D721Med (cell line): ENCODE data around the gene TNNI2.

ENCODE experiments used
- DNase-seq: peaks from one replicate; pipeline ENCODE4 v3.0.0; 2011; ENCODE audit warnings: low spot score; ENCODE audit not compliant: insufficient read length
- FAIRE-seq: peaks from 2 replicates; lab custom pipeline; 2011; peaks lifted over from hg19 to GRCh38; lab: Jason Lieb, UNC
- TF ChIP-seq, protein P1 (sequence below): IDR thresholded peaks from 2 replicates; pipeline ENCODE4 v1.5.1; 2012; ENCODE audit warnings: mild to moderate bottlenecking, control low read depth; ENCODE audit not compliant: insufficient read depth; ENCODE audit errors: missing control alignments

Gene TNNI2

GRCh38 chr11:1835671-1836010 is 3.1 kb upstream of the TNNI2 start:
- TF ChIP-seq, protein P1, sequence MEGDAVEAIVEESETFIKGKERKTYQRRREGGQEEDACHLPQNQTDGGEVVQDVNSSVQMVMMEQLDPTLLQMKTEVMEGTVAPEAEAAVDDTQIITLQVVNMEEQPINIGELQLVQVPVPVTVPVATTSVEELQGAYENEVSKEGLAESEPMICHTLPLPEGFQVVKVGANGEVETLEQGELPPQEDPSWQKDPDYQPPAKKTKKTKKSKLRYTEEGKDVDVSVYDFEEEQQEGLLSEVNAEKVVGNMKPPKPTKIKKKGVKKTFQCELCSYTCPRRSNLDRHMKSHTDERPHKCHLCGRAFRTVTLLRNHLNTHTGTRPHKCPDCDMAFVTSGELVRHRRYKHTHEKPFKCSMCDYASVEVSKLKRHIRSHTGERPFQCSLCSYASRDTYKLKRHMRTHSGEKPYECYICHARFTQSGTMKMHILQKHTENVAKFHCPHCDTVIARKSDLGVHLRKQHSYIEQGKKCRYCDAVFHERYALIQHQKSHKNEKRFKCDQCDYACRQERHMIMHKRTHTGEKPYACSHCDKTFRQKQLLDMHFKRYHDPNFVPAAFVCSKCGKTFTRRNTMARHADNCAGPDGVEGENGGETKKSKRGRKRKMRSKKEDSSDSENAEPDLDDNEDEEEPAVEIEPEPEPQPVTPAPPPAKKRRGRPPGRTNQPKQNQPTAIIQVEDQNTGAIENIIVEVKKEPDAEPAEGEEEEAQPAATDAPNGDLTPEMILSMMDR = no peak
- FAIRE-seq (no peak), DNase-seq (no peak)

GRCh38 chr11:1836011-1836945 is 2.5 kb upstream of the TNNI2 start:
- FAIRE-seq = no peak
- TF ChIP-seq, protein P1 = no peak
- DNase-seq = no peak

GRCh38 chr11:1837171-1838076 is 1.4 kb upstream of the TNNI2 start:
- TF ChIP-seq, protein P1 = peak; percentile 43
- FAIRE-seq (no peak), DNase-seq (peak; percentile 42)

GRCh38 chr11:1838077-1838425 is 730 bp upstream of the TNNI2 start:
- TF ChIP-seq, protein P1 = no peak
- DNase-seq (no peak), FAIRE-seq (no peak)

DNA sequence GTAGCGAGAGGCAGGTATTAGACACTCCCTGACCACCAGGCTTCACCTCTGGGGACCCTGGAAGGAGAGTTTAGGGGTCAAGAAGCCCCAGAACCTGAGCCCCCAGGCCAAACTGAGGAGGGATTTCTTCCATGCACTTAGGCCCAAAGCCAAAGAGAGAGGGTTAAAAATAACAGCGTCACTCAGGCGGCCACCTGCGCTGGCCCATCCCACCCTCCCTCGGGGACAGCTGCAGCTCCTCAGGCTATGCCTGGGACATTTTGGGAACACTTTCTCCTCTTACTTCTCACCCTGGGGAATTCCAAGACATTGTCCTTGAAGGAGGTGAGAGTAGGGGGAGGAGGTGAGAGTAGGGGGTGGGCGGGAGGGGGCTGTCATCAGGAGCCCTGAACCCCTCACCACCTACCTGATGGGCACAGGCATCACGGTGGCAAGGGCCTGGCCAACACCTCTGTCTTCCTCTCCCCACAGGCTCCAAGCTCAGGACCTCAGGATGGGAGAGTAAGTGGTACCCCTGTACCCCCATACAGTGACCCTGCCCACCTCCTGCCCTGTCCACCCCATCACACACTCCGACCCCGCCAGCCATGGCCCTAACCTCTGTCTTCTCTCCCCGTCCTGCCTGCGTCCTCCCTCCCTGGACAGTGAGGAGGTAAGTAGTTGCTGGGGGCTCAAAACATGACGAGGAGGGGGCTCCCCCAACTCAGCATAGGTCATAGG is 583 bp downstream of the TNNI2 start:
- FAIRE-seq = no peak
- DNase-seq = no peak
- TF ChIP-seq, protein P1 = no peak

- no peak for DNase-seq
- FAIRE-seq = no peak
- TF ChIP-seq, protein P1 = no peak
Measured at GRCh38 chr11:1839924-1840779, 1.4 kb downstream of the TNNI2 start.
